Breast epithelium (tissue), 3 donors: ENCODE results near the gene MACROD2.

ENCODE experiments used
- POLR2AphosphoS5 ChIP-seq, 3 donors: sonication (generic); formaldehyde crosslinking; IDR thresholded peaks; one replicate each; pipeline ENCODE4 v1.6.1; 2017; ENCODE audit warnings: antibody characterized with exemption in 3 of 3
- TF ChIP-seq, protein P1 (sequence below), 3 donors: fragments of 450-650 bp; IDR thresholded peaks; one replicate each; pipeline ENCODE4 v1.5.1; 2016 to 2017; ENCODE audit warnings: antibody characterized with exemption in 3 of 3, mild to moderate bottlenecking in 3 of 3, moderate library complexity in 3 of 3

DNA sequence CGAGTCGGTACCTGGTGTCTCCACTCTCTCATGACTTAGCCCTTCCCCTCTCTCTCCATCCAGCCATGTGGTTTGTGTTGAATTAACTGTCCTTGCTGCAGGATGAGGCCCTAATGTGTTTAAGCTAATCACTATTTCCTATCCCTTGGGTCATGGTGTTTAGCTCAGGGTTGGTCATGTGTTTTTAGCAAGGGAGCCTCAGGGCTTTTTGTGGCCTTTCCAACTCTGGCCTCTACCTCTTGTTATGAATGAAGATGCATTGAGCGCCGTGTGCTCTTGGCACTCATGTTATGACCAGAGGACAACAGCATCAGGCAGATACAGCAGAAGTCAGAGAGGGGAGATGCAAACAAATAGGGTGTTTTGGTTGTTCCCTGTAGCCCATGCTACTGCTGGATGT, 1016.3 kb downstream of the MACROD2 start:
- TF ChIP-seq, protein P1, sequence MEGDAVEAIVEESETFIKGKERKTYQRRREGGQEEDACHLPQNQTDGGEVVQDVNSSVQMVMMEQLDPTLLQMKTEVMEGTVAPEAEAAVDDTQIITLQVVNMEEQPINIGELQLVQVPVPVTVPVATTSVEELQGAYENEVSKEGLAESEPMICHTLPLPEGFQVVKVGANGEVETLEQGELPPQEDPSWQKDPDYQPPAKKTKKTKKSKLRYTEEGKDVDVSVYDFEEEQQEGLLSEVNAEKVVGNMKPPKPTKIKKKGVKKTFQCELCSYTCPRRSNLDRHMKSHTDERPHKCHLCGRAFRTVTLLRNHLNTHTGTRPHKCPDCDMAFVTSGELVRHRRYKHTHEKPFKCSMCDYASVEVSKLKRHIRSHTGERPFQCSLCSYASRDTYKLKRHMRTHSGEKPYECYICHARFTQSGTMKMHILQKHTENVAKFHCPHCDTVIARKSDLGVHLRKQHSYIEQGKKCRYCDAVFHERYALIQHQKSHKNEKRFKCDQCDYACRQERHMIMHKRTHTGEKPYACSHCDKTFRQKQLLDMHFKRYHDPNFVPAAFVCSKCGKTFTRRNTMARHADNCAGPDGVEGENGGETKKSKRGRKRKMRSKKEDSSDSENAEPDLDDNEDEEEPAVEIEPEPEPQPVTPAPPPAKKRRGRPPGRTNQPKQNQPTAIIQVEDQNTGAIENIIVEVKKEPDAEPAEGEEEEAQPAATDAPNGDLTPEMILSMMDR (IDR thresholded peaks at IDR 0.05), result no peak
- no peak for TF ChIP-seq POLR2AphosphoS5 (IDR thresholded peaks at IDR 0.05)
